ENCODE results near the gene DMKN. TPM values are rescaled to one million over a fixed set of nuclear protein-coding genes. Genes with fewer than 3 reads are reported as not detected.

The DMKN gene
- total and polyA plus RNA-seq, 8 donors = 92.5 to 140 (median 111) TPM

DNA sequence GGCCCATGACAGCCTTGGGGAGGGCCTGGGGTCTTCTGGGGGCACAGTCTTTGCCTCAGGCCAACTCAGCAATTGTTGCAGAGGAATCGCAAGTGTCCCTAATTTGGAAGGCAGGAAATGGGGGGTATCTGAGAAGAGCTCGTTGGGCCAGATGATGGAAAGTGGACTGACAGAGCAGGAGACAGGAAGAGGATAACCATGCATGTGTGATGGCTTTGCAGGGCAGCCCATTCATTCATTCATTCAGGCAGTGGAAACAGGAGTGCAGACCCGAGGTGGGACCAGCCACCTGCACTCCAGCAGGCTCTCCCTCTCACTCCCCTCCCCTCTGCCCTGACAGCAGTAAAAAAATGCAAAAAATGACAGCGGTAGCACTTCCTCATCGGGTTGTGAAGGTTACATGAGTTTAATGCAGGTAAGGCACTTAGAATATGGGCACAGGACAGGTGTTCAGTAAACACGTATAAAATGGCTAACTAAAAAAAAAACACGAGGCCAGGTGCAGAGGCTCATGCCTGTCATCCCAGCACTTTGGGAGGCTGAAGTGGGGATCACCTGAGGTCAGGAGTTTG lies 27.0 kb upstream of the DMKN start:
- intact Hi-C loops (cut with DNase I) = no loop called here
- no peak overlapping the region for H3K4me3 ChIP-seq
- no peak overlapping the region for H3K27ac ChIP-seq
- H3K9me3 ChIP-seq = no peaks in the 10 kb centered on the region
- DNase-seq (no peak), ATAC-seq (no peak)
- H3K36me3 ChIP-seq = no peaks in the 10 kb centered on the region
- H3K4me1 ChIP-seq = peaks cover 0 to 12% of the 10 kb centered on the region in 2 donors
- H3K27me3 ChIP-seq = peaks cover 0 to 10% of the 10 kb centered on the region in 2 donors
- TF ChIP-seq, protein P1, sequence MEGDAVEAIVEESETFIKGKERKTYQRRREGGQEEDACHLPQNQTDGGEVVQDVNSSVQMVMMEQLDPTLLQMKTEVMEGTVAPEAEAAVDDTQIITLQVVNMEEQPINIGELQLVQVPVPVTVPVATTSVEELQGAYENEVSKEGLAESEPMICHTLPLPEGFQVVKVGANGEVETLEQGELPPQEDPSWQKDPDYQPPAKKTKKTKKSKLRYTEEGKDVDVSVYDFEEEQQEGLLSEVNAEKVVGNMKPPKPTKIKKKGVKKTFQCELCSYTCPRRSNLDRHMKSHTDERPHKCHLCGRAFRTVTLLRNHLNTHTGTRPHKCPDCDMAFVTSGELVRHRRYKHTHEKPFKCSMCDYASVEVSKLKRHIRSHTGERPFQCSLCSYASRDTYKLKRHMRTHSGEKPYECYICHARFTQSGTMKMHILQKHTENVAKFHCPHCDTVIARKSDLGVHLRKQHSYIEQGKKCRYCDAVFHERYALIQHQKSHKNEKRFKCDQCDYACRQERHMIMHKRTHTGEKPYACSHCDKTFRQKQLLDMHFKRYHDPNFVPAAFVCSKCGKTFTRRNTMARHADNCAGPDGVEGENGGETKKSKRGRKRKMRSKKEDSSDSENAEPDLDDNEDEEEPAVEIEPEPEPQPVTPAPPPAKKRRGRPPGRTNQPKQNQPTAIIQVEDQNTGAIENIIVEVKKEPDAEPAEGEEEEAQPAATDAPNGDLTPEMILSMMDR (IDR thresholded peaks at IDR 0.05) = no peak

DNA sequence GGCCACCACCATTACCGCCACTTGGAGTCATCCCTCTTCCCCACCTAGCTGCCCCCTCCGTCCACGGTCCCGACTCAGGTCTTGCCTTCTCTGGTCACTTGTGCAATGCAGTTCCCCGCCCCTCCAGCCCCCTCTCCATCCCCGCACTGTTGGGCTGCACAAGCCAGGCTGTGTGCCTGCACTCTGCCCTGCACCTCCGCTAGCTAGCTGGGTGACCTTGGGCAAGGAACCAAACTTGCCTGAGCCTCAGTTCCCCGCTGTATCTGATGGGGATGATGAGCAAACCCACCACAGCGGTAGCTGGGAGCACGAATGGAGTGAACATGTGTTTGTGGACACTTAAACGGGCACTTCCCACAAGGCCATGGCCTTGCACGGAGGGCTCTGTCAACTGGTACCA lies 26.4 kb upstream of the DMKN start:
- H3K27ac ChIP-seq = no peak overlapping the region
- intact Hi-C loops (cut with DNase I) = no loop called here

DNA sequence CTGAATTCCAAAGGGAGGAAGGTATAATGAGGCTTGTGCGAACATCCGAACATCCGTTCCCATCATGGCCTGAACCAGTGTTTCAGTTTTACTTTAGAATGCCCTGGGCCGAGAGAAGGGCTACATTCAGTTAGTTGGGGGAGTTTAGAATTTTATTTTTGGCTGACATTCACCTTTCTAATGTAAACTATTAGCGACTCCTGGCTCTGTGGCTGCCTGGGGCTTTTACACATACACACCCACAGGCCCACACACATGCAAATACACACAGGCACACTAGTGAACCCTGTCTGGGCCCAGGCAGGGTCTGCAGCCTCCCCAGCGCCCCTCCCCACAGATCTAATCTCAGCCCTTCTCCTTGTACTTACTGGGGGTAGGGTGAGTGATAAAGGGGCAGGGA lies 25.9 kb upstream of the DMKN start:
- H3K4me1 ChIP-seq = peaks cover 0 to 4% of the 10 kb centered on the region in 2 donors
- intact Hi-C loops (cut with DNase I) = no loop called here
- H3K27me3 ChIP-seq = peaks cover 0 to 19% of the 10 kb centered on the region in 2 donors
- TF ChIP-seq, protein P1 (IDR thresholded peaks at IDR 0.05) = no peak
- ATAC-seq = no peak
- H3K9me3 ChIP-seq = no peaks in the 10 kb centered on the region
- no peak overlapping the region for H3K4me3 ChIP-seq
- no peak overlapping the region for H3K27ac ChIP-seq
- no peak for DNase-seq
- H3K36me3 ChIP-seq = no peaks in the 10 kb centered on the region

More for the DNA sequence above, 26.4 kb upstream of the DMKN start:
- no peak for ATAC-seq
- peaks cover 0 to 9% of the 10 kb centered on the region in 2 donors for H3K4me1 ChIP-seq
- DNase-seq = no peak
- TF ChIP-seq, protein P1 (IDR thresholded peaks at IDR 0.05) = no peak
- H3K4me3 ChIP-seq = no peak overlapping the region
- no peaks in the 10 kb centered on the region for H3K36me3 ChIP-seq
- H3K27me3 ChIP-seq = peaks cover 0 to 14% of the 10 kb centered on the region in 2 donors
- no peaks in the 10 kb centered on the region for H3K9me3 ChIP-seq

DNA sequence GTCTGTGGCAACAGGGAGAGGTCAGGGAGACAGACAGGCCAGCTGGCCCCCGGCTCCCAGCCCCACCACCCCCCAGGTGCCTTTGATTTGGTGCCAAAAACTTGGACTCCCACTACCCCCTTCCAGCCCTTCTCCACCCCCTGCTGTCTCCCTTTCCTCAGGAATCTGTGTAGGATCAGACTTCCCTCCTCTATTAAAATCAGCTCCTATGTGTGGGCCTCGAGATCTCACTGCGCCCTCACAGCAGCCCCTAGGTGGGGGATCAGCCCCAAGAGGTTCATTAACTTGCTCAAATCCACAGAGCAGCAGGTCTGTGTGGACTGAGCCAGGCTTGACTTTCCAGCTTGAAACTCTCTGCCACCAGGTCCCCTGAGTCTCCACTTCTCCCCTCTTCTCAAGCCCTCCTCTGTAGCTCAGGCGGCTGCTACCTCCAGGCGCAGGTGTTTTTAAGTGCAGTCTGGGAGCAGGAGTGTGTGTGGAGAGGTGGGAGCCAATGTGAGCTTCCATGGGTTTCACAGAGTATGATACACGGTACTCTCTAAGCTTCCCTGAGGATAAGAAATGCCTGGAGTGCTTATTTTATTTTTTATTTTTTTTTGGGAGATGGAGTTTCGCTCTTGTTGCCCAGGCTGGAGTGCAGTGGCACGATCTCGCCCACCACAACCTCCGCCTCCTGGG lies 21.5 kb upstream of the DMKN start:
- no peak for ATAC-seq
- H3K9me3 ChIP-seq = no peaks in the 10 kb centered on the region
- TF ChIP-seq, protein P1 (IDR thresholded peaks at IDR 0.05) = no peak
- H3K4me3 ChIP-seq = no peak overlapping the region
- H3K36me3 ChIP-seq = no peaks in the 10 kb centered on the region
- intact Hi-C loops (cut with DNase I) = no loop called here
- H3K4me1 ChIP-seq = peaks cover 4 to 12% of the 10 kb centered on the region in 2 donors
- H3K27me3 ChIP-seq = peaks cover 0 to 63% of the 10 kb centered on the region in 2 donors
- H3K27ac ChIP-seq = no peak overlapping the region
- DNase-seq = no peak

DNA sequence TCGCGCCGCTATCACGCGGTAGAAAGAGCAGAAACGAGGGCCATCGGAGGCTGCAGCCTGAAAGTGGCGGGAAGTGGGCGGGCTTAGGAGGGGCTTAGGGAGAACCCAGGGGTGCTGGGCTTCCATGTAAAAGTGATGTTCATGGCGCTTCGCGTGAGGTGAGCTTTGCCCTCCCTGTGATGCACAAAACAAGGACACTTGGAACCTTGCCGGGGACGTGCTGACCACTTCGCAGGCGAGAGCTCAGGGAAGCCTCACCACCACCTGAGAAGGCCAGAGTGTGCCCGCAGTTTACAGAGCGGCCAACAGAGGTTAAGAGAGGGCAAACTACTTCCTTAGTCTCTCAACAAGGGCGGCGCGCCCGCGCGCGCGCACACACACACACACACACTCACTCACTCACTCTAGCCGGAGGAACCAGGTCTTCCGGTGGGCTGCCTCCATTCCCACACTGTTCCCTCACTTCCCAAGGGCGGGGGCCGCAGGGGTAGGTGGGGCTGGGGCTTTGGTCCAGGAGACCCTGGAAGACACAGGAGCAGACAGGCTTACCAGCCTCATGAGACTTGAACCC lies 20.5 kb upstream of the DMKN start:
- no peaks in the 10 kb centered on the region for H3K9me3 ChIP-seq
- H3K4me3 ChIP-seq = no peak overlapping the region
- H3K4me1 ChIP-seq = peaks cover 4 to 12% of the 10 kb centered on the region in 2 donors
- DNase-seq = peak in 1 of 4 donors; percentile 83
- TF ChIP-seq, protein P1 (IDR thresholded peaks at IDR 0.05) = no peak
- intact Hi-C loops (cut with DNase I) = no loop called here
- no peak overlapping the region for H3K27ac ChIP-seq
- H3K36me3 ChIP-seq = no peaks in the 10 kb centered on the region
- peak; percentile 97 for ATAC-seq
- H3K27me3 ChIP-seq = peaks cover 0 to 73% of the 10 kb centered on the region in 2 donors
